ENCODE data around the gene YRDC.

- TF ChIP-seq CTCF (IDR thresholded peaks at IDR 0.05) = no peak
- peak in 1 of 2 donors; percentile 2 for TF ChIP-seq POLR2A (IDR thresholded peaks at IDR 0.05)
Observed at GRCh38 chr1:37808369-37809319, 636 bp upstream of the YRDC start.

Measured in Peyer's patch (tissue), 4 donors.